OCI-LY7 (cell line): ENCODE measurements around the gene PLD2.

Experiments
- EZH2phosphoT487 ChIP-seq: fragments of 200-600 bp; sonication (generic); IDR thresholded peaks from 2 replicates; pipeline ENCODE4 v1.6.1; 2018; ENCODE audit warnings: low read depth, borderline replicate concordance, mild to moderate bottlenecking, mixed run types, antibody characterized with exemption, low read length, moderate library complexity, mixed read lengths
- TF ChIP-seq, protein P1 (sequence below): fragments of 200-600 bp; sonication (generic); conservative IDR thresholded peaks from 2 replicates; pipeline ENCODE4 v1.5.1; 2014; ENCODE audit warnings: mild to moderate bottlenecking, antibody characterized with exemption, low read length, moderate library complexity, mixed read lengths

DNA sequence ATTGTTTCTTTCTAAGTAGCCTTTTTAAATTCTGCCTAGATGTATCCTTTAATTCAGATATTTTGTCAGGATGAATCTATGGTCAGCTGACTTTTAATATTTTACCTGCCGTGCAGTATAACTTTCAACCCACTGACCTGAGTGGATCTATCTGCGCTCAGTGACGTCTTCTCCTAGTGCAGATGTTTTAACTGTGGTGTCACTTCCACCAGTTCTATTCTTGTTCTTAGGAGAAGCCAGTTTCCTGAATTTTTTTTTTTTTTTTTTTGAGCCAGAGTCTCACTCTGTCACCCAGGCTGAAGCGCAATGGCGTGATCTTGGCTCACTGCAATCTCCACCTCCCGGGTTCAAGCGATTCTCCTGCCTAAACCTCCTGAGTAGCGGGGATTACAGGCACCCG lies 40.2 kb upstream of the PLD2 start:
- TF ChIP-seq, protein P1, sequence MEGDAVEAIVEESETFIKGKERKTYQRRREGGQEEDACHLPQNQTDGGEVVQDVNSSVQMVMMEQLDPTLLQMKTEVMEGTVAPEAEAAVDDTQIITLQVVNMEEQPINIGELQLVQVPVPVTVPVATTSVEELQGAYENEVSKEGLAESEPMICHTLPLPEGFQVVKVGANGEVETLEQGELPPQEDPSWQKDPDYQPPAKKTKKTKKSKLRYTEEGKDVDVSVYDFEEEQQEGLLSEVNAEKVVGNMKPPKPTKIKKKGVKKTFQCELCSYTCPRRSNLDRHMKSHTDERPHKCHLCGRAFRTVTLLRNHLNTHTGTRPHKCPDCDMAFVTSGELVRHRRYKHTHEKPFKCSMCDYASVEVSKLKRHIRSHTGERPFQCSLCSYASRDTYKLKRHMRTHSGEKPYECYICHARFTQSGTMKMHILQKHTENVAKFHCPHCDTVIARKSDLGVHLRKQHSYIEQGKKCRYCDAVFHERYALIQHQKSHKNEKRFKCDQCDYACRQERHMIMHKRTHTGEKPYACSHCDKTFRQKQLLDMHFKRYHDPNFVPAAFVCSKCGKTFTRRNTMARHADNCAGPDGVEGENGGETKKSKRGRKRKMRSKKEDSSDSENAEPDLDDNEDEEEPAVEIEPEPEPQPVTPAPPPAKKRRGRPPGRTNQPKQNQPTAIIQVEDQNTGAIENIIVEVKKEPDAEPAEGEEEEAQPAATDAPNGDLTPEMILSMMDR = no peak
- TF ChIP-seq EZH2phosphoT487 = no peak
